SK-N-SH treated with all-trans-retinoic acid at 6 μM for 48 hours (cell line): ENCODE measurements around the gene ITPA.

Source experiments
- ATAC-seq: fragments of 200-7000 bp; cut with Tn5 transposase; 3 replicates; pipeline ENCODE4 v1.9.1; 2020; ENCODE audit warnings: mild to moderate bottlenecking, moderate library complexity
- BACH2 ChIP-seq: fragments of 250-450 bp; sonication (Bioruptor Pico); IDR thresholded peaks from 2 replicates; pipeline ENCODE4 v1.9.0; 2021; ENCODE audit warnings: mild to moderate bottlenecking, borderline replicate concordance
- CSDC2 ChIP-seq: fragments of 250-450 bp; sonication (Bioruptor Pico); IDR thresholded peaks from 2 replicates; pipeline ENCODE4 v1.5.0; 2020; ENCODE audit warnings: mild to moderate bottlenecking, moderate library complexity
- ESRRG ChIP-seq: fragments of 250-450 bp; sonication (Bioruptor Pico); IDR thresholded peaks from 2 replicates; pipeline ENCODE4 v1.6.1; 2021; ENCODE audit warnings: mild to moderate bottlenecking
- GLIS3 ChIP-seq: fragments of 250-450 bp; sonication (Bioruptor Pico); IDR thresholded peaks from 2 replicates; pipeline ENCODE4 v1.5.0; 2020; ENCODE audit warnings: mild to moderate bottlenecking, moderate library complexity
- ISL1 ChIP-seq: fragments of 250-450 bp; sonication (Bioruptor Pico); IDR thresholded peaks from 2 replicates; pipeline ENCODE4 v2.1.2; 2022; ENCODE audit warnings: mild to moderate bottlenecking, moderate library complexity
- OSR1 ChIP-seq: fragments of 250-450 bp; sonication (Bioruptor Pico); IDR thresholded peaks from 2 replicates; pipeline ENCODE4 v1.8.0; 2022; ENCODE audit warnings: moderate library complexity, mild to moderate bottlenecking, inconsistent platforms
- PPARA ChIP-seq: fragments of 250-450 bp; sonication (Bioruptor Pico); IDR thresholded peaks from 2 replicates; pipeline ENCODE4 v1.5.0; 2020; ENCODE audit warnings: mild to moderate bottlenecking, borderline replicate concordance
- RARB ChIP-seq: fragments of 250-450 bp; sonication (Bioruptor Pico); IDR thresholded peaks from 2 replicates; pipeline ENCODE4 v1.8.0; 2021; ENCODE audit warnings: mild to moderate bottlenecking, moderate library complexity
- SNAI2 ChIP-seq: fragments of 250-450 bp; sonication (Bioruptor Pico); IDR thresholded peaks from 2 replicates; pipeline ENCODE4 v1.5.0; 2020; ENCODE audit warnings: mild to moderate bottlenecking, moderate library complexity
- TCF4 ChIP-seq: fragments of 250-450 bp; sonication (Bioruptor Pico); IDR thresholded peaks from 2 replicates; pipeline ENCODE4 v1.8.0; 2021; ENCODE audit warnings: mild to moderate bottlenecking, moderate library complexity, borderline replicate concordance
- TOX ChIP-seq: fragments of 250-450 bp; sonication (Bioruptor Pico); IDR thresholded peaks from 2 replicates; pipeline ENCODE4 v1.8.0; 2021; ENCODE audit warnings: mild to moderate bottlenecking, moderate library complexity, borderline replicate concordance
- ZC3H10 ChIP-seq: fragments of 250-450 bp; sonication (Bioruptor Pico); IDR thresholded peaks from 2 replicates; pipeline ENCODE4 v1.5.1; 2021; ENCODE audit warnings: mild to moderate bottlenecking, moderate library complexity
- ZFP3 ChIP-seq: fragments of 250-450 bp; sonication (Bioruptor Pico); IDR thresholded peaks from 2 replicates; pipeline ENCODE4 v1.5.0; 2020; ENCODE audit warnings: mild to moderate bottlenecking, moderate library complexity
- ZFP30 ChIP-seq: fragments of 450-650 bp; formaldehyde crosslinking; IDR thresholded peaks from 2 replicates; pipeline ENCODE4 v1.5.0; 2022; ENCODE audit warnings: mild to moderate bottlenecking, moderate library complexity
- ZNF565 ChIP-seq: fragments of 450-650 bp; formaldehyde crosslinking; conservative IDR thresholded peaks from 2 replicates; pipeline ENCODE4 v1.5.0; 2020; ENCODE audit warnings: low read depth, mild to moderate bottlenecking, moderate library complexity
- ZNF70 ChIP-seq: fragments of 450-650 bp; formaldehyde crosslinking; IDR thresholded peaks from 2 replicates; pipeline ENCODE4 v1.5.0; 2020; ENCODE audit warnings: mild to moderate bottlenecking, moderate library complexity
- ZNF8 ChIP-seq: fragments of 450-650 bp; formaldehyde crosslinking; IDR thresholded peaks from 2 replicates; pipeline ENCODE4 v1.5.0; 2020; ENCODE audit warnings: mild to moderate bottlenecking, moderate library complexity
- TF ChIP-seq, protein P1 (sequence below): fragments of 250-450 bp; sonication (Bioruptor Pico); IDR thresholded peaks from 2 replicates; pipeline ENCODE4 v1.8.0; 2021; ENCODE audit warnings: low read depth, mild to moderate bottlenecking, moderate library complexity, borderline replicate concordance
- TF ChIP-seq, protein P2 (sequence below): fragments of 250-450 bp; sonication (Bioruptor Pico); IDR thresholded peaks from 2 replicates; pipeline ENCODE4 v1.5.1; 2021; ENCODE audit warnings: mild to moderate bottlenecking, moderate library complexity
- TF ChIP-seq, protein P3 (sequence below): fragments of 250-450 bp; sonication (Bioruptor Pico); IDR thresholded peaks from 2 replicates; pipeline ENCODE4 v1.5.0; 2020; ENCODE audit warnings: mild to moderate bottlenecking, moderate library complexity
- TF ChIP-seq, protein P4 (sequence below): fragments of 250-450 bp; sonication (Bioruptor Pico); IDR thresholded peaks from 2 replicates; pipeline ENCODE4 v1.5.1; 2020; ENCODE audit warnings: low read depth, mild to moderate bottlenecking, moderate library complexity

ITPA gene

DNA sequence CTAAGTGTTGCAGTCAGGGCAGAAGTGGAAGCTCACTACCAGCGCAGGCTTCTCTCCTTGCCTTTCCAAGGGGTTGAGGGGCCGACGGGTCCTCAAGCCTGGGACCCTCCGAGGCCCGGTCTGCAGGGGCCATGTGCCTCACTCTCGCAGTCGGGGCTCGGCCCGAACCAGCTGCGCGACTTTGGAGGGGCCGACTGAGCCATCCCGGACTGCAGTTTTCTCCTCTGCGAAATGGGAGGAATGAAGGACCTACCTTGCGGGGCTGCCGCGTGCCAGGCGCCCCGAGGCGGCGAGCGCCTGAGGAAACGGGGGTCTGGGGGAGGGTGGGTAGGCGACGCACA lies 41.6 kb upstream of the ITPA start:
- no peak for ATAC-seq
- TF ChIP-seq ZC3H10 (CRISPR knock-in tag) (no peak), ZFP3 (CRISPR knock-in tag) (no peak)
- TF ChIP-seq, protein P1, sequence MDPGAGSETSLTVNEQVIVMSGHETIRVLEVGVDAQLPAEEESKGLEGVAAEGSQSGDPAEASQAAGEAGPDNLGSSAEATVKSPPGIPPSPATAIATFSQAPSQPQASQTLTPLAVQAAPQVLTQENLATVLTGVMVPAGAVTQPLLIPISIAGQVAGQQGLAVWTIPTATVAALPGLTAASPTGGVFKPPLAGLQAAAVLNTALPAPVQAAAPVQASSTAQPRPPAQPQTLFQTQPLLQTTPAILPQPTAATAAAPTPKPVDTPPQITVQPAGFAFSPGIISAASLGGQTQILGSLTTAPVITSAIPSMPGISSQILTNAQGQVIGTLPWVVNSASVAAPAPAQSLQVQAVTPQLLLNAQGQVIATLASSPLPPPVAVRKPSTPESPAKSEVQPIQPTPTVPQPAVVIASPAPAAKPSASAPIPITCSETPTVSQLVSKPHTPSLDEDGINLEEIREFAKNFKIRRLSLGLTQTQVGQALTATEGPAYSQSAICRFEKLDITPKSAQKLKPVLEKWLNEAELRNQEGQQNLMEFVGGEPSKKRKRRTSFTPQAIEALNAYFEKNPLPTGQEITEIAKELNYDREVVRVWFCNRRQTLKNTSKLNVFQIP (CRISPR knock-in tag), result no peak

DNA sequence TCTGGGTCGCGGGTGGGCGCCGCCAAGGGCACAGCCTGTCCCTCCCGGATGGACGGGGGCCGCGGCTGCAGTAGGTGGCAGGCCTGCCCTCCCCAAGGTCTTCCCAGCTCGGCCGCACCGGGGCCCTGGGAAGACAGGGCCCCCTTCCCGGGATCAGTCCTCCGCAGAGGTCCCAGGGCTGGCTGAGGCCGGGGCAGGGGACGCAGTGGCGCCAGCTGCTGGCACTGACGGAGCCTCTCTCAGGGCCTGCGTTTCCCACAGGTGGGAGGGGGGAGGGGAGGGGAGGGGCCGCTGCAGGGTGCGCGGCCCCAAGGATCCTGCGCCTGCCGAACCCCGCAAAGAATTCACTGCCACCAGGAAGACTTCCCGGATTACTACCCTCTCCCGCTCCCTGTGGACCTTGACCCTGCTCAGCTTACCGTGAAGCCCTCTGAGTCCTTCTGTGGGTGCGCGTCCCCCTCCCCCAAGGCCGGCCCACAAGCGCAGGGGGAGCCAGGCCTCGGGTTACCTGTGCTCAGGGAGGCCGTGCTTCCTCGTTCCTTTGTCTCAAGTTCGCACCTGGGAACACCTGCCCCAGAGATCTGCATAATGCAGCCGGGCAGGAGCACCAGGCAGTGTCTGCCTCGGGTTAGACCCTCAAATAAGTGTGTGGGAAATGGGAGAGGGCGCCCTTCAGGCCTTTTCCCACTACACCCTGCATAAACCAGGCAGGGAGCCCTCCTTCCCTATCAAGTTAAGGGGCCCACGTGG lies 41.0 kb upstream of the ITPA start:
- TF ChIP-seq, protein P2, sequence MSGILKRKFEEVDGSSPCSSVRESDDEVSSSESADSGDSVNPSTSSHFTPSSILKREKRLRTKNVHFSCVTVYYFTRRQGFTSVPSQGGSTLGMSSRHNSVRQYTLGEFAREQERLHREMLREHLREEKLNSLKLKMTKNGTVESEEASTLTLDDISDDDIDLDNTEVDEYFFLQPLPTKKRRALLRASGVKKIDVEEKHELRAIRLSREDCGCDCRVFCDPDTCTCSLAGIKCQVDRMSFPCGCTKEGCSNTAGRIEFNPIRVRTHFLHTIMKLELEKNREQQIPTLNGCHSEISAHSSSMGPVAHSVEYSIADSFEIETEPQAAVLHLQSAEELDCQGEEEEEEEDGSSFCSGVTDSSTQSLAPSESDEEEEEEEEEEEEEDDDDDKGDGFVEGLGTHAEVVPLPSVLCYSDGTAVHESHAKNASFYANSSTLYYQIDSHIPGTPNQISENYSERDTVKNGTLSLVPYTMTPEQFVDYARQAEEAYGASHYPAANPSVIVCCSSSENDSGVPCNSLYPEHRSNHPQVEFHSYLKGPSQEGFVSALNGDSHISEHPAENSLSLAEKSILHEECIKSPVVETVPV (CRISPR knock-in tag), result no peak
- TF ChIP-seq ZFP30 (CRISPR knock-in tag) (no peak), ISL1 (CRISPR knock-in tag) (no peak), ZFP3 (CRISPR knock-in tag) (no peak), ZNF8 (no peak), RARB (CRISPR knock-in tag) (no peak), ESRRG (CRISPR knock-in tag) (no peak), SNAI2 (CRISPR knock-in tag) (no peak), BACH2 (CRISPR knock-in tag) (no peak), ZNF70 (CRISPR knock-in tag) (no peak), CSDC2 (no peak), TCF4 (CRISPR knock-in tag) (no peak), ZNF565 (CRISPR knock-in tag) (no peak), OSR1 (CRISPR knock-in tag) (no peak), GLIS3 (CRISPR knock-in tag) (no peak), PPARA (CRISPR knock-in tag) (no peak)
- TF ChIP-seq, protein P3, sequence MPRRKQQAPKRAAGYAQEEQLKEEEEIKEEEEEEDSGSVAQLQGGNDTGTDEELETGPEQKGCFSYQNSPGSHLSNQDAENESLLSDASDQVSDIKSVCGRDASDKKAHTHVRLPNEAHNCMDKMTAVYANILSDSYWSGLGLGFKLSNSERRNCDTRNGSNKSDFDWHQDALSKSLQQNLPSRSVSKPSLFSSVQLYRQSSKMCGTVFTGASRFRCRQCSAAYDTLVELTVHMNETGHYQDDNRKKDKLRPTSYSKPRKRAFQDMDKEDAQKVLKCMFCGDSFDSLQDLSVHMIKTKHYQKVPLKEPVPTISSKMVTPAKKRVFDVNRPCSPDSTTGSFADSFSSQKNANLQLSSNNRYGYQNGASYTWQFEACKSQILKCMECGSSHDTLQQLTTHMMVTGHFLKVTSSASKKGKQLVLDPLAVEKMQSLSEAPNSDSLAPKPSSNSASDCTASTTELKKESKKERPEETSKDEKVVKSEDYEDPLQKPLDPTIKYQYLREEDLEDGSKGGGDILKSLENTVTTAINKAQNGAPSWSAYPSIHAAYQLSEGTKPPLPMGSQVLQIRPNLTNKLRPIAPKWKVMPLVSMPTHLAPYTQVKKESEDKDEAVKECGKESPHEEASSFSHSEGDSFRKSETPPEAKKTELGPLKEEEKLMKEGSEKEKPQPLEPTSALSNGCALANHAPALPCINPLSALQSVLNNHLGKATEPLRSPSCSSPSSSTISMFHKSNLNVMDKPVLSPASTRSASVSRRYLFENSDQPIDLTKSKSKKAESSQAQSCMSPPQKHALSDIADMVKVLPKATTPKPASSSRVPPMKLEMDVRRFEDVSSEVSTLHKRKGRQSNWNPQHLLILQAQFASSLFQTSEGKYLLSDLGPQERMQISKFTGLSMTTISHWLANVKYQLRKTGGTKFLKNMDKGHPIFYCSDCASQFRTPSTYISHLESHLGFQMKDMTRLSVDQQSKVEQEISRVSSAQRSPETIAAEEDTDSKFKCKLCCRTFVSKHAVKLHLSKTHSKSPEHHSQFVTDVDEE (CRISPR knock-in tag), result no peak
- TF ChIP-seq, protein P1 (CRISPR knock-in tag), result no peak
- TF ChIP-seq, protein P4, sequence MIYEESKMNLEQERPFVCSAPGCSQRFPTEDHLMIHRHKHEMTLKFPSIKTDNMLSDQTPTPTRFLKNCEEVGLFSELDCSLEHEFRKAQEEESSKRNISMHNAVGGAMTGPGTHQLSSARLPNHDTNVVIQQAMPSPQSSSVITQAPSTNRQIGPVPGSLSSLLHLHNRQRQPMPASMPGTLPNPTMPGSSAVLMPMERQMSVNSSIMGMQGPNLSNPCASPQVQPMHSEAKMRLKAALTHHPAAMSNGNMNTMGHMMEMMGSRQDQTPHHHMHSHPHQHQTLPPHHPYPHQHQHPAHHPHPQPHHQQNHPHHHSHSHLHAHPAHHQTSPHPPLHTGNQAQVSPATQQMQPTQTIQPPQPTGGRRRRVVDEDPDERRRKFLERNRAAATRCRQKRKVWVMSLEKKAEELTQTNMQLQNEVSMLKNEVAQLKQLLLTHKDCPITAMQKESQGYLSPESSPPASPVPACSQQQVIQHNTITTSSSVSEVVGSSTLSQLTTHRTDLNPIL (CRISPR knock-in tag), result no peak
- ATAC-seq, result no peak

DNA sequence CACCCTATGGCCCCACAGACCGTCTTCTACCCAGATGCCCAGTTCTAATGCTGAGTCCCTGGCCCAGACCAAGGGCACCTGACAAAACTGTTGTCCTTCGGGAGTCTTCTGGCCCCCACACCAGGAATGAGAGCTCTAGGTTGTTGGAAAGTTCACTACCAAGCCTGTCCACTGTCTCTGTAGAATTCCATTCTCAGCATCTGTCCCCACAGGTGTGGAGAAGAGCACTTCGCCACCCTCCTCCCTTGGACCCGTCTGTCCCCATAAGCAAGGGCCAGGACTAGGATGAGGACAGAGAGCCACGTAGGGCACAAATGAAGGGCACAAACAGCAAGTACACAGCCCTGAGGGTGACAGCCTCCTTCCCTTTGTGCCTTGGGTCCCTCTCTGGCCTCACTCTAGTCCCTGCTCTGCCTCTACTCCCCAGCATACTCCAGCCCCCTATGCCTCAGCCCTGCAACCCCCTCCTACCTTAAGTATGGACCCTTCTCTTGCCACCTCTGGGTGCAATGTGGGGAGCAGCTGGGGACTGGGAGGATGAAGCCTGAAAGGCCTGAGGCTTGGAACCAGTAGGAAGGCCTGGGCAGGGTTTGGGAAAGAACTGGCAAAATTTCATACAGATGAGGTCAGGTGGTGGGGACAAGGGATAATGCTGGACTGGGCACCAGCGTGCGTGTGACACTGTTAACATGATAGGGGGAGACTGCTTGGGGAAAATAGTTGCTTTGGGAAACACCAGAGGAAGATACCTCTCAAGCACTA lies 40.3 kb upstream of the ITPA start:
- TF ChIP-seq TOX (CRISPR knock-in tag), result no peak
- no peak for ATAC-seq
